ENCODE measurements around the gene HELZ.

DNA sequence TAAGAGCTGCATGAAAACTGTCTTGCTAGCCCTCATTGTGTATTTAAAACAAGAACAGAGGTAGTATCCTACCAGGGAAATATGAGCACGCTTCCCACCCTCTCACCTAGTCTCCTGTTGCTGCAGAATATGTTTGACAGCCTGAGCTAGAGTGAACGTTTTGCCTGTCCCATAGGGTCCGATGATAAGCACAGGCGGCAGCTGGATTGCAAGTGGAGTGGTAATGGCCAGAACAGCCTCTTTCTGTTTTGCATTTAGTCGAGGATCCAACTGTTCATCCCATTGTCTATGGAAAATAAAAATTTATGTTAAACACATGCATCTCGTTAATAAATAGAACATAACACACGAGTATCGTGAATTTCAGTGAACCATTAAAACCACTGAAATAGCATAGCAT, 84.2 kb downstream of the HELZ start:
- no peak for TF ChIP-seq CTCF (conservative IDR thresholded peaks at IDR 0.05 in 1 of 2, IDR thresholded peaks at IDR 0.05 in 1 of 2; ENCODE audit: low read depth in 1 of 2, low read length in 2 of 2)
- no peak for TF ChIP-seq EZH2 (IDR thresholded peaks at IDR 0.05; ENCODE audit: low read length, missing control alignments)

Data from fibroblast of lung (primary cell).